HT1080 (cell line): Measurements from ENCODE around the gene BRWD1. TPM values are rescaled to one million over a fixed set of nuclear protein-coding genes. Genes with fewer than 3 reads are reported as not detected.
"Not testable (repeated sequence)": the region's sequence is repeated elsewhere in the genome, so short reads cannot be mapped to it uniquely, and the experiment has no call there.

ENCODE experiments used
- DNase-seq: peaks from one replicate; pipeline ENCODE4 v3.0.0-alpha.2; 2015; ENCODE audit warnings: low read depth
- total RNA-seq: library from RNA; depleted of rRNA; stranded (reverse); fragments of >200 nt; shearing (Covaris generic); gene quantifications from 2 replicates; pipeline ENCODE4 v1.2.3, GENCODE V29; 2014

BRWD1 gene
- total RNA-seq, 1 experiment from 2014 or later, result 14.6 TPM

DNA sequence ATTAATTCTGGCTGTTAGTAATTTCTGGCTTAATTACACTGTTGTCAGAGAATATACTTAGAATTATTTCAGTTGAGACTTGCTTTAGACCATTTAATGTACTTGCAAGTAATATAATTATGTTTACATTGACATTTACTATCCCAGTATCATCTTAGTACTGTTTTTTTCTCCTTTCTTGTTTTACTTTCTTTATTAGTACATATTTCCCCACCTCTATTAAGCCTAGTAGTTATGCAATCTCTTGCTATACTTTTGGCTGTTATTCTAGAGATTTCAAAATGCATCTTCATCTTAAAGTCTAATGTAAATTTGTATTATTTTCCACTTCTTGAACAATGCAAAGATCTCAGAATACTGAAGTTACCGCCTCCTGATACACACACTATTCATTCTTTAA is 24.4 kb downstream of the BRWD1 start:
- DNase-seq, result no peak

- no peak for DNase-seq
Measured at GRCh38 chr21:39282911-39283310, 30.5 kb downstream of the BRWD1 start.

- no peak for DNase-seq
Measured at GRCh38 chr21:39281853-39282252, 31.6 kb downstream of the BRWD1 start.

DNA sequence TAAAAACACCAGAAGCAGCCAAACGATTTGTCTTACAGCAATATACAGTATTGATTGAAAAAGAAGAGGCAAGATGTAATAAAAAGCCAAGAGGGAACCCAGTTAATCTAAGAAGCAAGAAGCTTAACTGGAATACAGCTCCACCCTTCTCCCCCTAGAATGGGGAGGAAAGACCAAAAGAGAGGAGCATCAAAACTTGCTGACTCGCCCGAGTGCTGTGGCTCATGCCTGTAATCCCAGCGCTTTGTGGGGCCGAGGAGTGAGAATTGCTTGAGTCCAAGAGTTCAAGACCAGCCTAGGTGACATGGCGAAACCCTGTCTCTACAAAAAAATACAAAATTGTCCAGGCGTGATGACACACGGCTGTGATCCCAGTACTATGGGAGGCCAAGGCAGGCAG is 32.2 kb downstream of the BRWD1 start:
- no peak for DNase-seq

GRCh38 chr21:39269620-39270019 is 43.8 kb downstream of the BRWD1 start:
- no peak for DNase-seq

DNA sequence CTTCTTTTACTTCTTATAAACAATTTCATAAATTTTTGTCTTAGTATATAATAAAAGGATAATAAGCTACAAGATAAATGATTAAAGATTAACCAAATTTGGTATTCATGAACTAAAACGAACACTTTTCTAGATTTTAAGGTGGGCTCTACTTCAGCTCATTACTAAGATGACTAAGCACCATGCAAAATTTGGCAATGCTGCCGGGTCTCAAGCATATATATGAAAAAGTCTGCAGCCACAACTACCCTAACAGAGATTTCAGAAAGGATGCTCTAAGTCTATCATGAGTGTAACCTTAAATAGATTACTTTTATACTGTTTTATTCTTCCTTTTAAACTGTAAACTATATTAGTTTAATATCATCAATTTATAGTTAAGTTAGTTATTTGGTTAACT is 47.8 kb downstream of the BRWD1 start:
- no peak for DNase-seq

DNA sequence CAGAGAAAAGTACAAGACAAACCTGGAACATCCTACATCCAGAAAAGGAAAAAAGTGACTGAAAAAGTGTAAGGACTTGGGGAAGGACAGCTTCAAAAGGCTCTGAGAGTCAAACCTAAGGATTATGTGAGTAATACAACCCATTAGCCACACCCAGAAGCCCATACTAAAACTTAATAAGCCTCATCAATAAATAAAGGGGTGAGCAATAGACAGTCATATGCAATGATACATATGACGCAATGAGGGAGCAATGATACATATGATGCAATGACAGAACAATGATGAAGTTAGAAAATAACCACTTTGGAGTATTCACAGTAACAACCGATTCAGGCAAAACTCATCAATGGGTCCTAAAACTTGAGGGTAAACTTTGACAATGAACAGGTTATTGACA is 50.1 kb downstream of the BRWD1 start:
- DNase-seq, result no peak

DNA sequence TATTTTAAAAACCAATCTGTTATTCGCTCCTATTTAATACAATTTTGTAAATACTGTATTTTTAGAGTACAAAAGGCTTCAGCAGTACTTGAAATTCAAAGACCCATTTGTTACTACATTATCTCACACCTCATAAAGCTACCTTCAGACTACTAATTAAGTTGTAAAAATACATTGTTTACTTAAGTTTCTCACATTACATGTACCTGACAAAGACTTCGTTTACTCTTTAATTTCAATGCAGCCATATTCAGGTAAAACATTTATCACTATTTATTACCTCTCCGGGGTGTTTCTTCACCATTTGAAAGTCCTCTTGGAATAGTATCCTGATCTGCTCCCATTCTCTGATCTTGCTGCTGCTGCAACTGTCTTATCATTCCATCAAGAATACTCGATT is 55.2 kb downstream of the BRWD1 start:
- no peak for DNase-seq

DNA sequence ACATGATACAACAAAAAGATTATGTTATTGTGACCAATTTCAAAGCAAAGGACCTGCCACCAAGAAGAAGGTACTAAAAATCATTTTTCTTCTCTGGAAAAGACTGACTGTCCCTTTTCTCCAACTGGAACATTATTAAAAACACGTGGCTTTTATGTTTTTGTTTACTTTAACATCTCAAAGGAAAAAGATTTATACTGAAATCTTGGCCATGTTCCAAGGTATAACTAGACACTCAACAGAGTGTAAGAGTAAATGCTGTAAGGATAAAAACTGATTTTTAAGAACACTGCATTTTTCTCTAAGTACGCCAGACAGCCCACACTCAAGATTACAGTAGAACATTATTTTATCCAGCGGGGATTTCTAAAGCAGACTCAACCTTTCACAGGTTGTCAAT is 62.1 kb downstream of the BRWD1 start:
- DNase-seq, result no peak

GRCh38 chr21:39238275-39238674 is 75.2 kb downstream of the BRWD1 start:
- DNase-seq, result no peak

DNA sequence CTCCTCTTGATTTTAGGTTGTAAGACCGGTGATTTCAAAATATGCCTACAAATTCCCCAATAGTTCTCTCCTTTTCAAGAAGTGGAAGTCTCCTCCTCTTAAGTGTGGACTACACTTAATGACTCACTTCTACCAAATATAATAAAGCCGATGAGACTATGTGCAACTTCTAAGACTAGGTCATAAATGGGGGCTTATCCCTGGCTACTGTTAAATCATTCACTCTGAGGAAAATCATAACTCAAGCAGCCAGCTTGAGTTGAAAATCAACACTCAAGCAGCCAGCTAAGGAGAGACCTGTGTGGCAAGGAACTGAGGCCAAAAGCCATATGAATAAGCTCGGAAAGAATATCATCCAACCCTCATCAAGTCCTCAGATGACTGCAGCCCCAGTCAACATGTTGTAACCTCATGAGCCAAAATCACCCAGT is 80.6 kb downstream of the BRWD1 start:
- no peak for DNase-seq

GRCh38 chr21:39224930-39225329 is 88.5 kb downstream of the BRWD1 start:
- DNase-seq, result no peak

DNA sequence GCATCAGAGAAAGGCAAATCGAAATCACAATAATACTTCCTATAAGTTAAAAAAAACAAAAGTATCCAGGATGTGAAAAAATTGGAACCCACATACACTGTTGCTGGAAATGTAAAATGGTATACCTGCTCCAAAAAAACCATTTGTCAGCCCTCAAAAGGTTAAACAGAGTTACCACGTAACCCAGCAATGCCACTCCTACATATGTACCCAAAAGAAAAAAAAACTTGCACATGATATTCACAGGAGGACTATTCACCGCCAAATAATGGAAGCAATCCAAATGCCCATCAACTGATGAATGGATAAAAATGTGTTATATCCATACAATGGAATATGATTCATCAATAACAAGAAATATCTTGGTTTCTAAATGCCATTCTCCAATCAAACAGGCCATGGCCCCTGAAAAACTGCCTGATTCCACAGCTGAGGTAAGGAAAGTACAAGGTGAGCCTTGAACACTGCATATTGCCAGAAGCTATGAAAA is 91.4 kb downstream of the BRWD1 start:
- DNase-seq, result no peak

GRCh38 chr21:39221282-39221996 is 92.0 kb downstream of the BRWD1 start:
- no peak for DNase-seq

- DNase-seq, result not testable (repeated sequence)
Measured at GRCh38 chr21:39220875-39221274, 92.6 kb downstream of the BRWD1 start.

GRCh38 chr21:39220150-39220549 is 93.3 kb downstream of the BRWD1 start:
- no peak for DNase-seq

DNA sequence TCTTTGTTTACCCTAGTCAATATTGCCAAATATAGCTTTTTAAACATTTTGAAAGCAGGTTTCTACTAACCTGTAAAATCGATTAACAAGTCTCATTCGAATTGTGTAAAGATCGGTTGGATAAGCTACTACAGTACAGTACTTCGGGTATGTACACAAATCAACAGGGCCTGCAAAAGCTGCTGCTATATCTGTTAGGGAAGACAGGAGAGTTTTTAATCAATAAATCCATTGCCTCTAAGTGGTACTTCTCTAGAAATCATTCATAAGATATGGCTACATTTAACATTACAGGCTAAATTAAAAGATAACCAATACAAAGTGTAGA is 95.4 kb downstream of the BRWD1 start:
- DNase-seq, result no peak

- DNase-seq, result no peak
Measured at GRCh38 chr21:39217356-39218081, 95.9 kb downstream of the BRWD1 start.

DNA sequence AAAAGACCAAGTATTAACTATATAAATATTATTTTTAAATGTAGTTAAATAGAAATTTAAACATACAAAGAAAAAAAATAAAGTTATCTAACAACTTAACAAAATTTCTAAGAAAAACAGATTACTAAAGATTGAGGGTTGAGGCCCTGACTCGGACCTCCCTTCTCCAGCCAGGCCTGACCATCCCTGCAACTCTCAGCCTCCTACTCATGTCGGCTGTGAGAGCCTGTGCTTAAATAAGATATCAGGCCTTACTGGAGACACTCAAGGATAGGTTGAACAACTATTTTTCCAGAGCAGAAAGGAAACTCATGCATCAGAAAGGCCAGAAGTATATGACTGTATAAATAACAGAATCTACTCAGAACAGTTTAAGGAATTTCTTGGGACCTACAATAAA is 97.1 kb downstream of the BRWD1 start:
- no peak for DNase-seq

GRCh38 chr21:39215078-39215477 is 98.4 kb downstream of the BRWD1 start:
- no peak for DNase-seq

DNA sequence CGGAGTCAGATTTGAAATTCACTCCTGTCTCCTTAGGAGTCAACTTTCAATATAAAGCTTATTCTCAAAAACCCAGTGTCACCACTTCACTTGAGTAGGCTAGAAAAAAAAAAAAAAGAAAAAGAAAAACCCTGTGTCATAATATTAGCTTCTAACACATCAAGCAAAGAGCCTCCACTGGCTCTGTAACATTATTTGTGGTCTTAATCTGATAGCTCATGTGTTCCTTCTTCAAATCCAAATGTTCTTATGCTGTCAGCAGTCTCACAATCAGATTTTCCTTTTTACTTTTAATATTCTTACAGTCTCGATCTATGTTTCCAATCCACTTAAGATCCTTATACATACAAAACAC is 104.1 kb downstream of the BRWD1 start:
- DNase-seq, result no peak

- DNase-seq, result no peak
Measured at GRCh38 chr21:39208624-39209333, 104.7 kb downstream of the BRWD1 start.

- no peak for DNase-seq
Measured at GRCh38 chr21:39204134-39204533, 109.3 kb downstream of the BRWD1 start.
